HG02852 (cell line): Measurements from ENCODE around the gene REN.

Experiments
- ATAC-seq: cut with Tn5 transposase; IDR thresholded peaks from one replicate; pipeline ENCODE4 v1.9.1; 2021; ENCODE audit warnings: mild to moderate bottlenecking, moderate library complexity; ENCODE audit not compliant: unreplicated experiment

Gene REN

DNA sequence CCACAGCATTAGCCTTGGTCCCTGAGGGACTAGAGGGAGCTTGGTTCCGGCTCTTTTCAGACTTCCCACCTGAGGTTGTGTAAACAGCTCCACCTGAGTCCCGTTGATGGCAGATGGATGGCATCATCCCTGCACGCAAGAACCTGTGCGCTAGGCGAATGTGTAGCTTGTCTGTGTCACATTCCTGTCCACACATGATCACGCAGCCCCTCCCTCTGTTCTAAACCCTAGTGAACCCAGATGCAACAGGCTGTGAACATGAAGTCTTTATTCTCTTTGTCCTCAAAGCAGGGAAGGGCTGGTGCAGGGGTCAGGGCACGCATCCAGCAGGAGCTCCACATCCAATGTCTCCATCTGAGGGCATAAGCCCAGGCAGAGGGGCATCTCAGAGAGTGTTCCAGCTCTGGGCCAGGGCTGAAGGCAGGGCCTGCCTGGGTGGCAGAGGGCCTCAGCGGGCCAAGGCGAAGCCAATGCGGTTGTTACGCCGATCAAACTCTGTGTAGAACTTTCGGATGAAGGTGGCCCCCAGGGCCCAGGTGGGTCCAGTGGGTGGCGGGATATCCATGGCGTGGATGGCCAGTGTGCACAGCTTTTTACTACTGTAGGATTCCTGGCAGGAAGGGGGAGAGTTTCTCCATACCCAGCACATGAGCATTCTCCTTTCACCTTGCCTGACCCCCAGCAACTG is 11.4 kb downstream of the REN start:
- no peak for ATAC-seq

DNA sequence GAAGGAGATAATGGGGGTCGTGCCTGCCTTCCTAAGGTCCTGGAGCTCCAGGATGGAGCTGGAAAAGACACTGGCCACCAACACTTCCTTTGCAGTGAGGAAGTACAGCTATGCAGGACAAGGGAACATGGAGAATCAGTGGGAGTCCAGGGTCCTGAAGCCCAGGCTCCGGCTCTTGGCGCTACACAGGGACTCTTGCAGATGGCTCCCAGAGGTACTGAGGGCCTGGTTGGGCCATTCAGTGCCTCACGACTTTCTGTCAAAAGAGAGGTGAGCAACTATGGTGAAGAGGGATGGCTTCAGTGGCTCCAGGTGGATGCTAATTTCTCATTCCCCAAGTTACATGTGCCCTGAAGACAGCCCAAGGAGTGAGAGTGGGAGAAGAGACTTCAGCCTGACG is 12.5 kb downstream of the REN start:
- no peak for ATAC-seq

DNA sequence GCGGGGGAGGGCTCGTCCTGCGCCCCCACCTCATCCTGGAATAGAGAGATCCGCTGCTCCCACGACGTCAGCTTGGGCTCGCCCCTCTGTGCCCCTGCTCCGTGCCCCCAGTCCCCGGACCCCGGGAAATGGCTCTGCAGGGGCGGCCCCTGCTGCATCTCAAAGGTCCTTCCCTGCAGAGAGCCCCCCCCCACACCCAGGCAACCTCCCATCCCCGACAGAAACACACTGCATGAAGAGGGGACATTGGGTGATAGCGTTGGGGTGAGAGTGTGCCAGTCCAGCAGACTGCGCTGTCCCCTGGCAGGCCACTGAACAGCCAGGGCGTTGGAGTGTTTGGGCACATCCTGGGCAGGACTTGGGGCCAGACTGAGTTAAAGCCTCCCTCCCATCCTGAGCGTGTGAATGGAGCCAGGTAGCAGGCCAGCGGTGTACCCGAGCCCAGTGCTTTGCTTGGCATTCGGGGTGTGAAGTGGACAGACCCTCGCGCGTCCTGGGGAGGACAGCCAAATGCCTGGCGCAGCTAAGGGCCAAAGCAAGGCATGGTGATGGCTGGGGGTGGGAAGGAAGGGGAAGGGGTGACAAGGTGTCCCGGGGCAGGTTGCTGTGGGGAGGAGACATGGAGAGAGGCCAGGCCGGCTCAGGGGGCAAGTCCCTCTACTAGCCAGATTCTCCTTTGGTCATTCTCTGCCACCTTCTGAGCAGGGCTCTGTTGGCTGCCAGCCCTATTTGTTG is 13.7 kb downstream of the REN start:
- ATAC-seq: no peak

DNA sequence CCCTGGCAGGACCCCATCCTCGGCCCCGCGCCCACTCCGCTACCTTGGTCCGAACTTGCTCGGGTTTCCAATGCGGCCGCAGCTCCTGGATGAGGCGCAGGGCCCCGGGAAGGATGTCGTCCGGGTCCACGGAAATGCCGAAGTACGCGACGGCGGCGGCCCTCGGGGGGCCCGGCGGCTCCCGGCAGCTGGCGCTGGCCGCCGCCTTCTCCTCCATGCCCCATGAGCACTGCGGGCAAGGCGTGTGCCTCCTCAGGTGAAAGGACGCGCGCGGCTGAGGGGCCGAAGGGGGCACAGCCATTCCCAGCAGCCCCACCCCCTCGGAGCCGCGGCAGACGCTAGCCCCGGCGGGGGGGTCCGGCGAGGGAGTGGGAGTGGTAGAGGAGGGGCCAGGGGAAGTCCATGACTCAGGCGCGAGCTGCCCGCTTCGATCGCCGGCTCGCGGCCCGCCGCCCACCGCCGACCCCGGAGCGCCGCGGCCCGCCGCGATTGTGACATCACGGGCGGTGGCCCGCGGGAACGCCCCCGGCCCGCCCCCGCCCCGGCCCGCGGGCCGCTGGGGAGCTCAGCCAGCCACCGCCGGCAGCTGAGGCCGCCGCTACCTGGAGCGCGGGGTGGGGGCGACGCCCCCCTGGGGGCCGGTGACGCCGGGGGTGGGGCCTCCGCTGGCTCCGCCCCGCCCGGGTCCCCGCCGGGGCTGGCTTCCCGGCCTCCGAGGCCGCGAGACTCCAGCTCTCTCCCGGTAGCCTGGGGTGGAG is 14.4 kb downstream of the REN start, which contains the start of gene ETNK2:
ETNK2 (minus strand) TSS at position 493 of the 758 bp plus-strand sequence; CDS start at position 301, 192 bp downstream.
- no peak for ATAC-seq

DNA sequence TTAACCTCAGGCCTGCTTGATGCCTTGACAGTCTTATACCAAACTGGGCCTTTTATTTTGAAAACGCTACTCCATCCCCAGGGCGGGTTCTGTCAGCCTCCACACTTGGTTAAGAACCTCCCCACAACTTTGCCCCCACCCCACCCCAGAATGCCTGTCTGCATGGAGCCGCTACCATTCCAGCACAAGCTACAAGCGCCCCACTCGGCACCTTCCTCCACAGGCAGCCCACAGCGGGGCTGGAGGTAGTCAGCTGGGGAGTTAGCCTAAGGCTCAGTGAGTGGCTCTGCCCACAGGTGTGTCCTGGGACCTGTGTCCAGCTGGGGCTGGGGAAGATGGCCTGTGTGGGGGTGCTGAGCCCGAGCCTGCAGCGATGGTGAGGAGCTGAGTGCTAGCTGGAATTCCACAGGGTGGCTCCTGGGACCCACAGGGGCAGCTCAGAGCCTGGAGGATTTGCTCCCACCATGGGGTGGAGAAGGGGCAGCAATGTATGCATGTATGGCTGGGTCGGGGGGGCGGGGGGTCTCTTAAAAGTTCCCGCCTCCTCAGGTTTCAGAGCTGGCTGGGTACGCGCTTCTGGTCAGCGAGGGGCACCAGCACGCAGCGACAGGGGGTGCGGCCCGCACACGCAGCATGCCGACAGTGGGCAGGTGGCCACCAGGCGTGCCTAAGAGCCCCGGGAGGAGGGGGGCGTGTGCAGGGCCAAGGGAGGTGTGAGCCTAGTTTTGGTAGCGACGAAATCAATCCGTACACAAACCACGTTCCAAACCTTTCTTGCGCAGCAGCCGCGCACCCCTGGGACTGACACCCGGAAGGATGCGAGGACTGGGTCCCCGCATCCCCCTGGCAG is 15.2 kb downstream of the REN start:
- no peak for ATAC-seq

DNA sequence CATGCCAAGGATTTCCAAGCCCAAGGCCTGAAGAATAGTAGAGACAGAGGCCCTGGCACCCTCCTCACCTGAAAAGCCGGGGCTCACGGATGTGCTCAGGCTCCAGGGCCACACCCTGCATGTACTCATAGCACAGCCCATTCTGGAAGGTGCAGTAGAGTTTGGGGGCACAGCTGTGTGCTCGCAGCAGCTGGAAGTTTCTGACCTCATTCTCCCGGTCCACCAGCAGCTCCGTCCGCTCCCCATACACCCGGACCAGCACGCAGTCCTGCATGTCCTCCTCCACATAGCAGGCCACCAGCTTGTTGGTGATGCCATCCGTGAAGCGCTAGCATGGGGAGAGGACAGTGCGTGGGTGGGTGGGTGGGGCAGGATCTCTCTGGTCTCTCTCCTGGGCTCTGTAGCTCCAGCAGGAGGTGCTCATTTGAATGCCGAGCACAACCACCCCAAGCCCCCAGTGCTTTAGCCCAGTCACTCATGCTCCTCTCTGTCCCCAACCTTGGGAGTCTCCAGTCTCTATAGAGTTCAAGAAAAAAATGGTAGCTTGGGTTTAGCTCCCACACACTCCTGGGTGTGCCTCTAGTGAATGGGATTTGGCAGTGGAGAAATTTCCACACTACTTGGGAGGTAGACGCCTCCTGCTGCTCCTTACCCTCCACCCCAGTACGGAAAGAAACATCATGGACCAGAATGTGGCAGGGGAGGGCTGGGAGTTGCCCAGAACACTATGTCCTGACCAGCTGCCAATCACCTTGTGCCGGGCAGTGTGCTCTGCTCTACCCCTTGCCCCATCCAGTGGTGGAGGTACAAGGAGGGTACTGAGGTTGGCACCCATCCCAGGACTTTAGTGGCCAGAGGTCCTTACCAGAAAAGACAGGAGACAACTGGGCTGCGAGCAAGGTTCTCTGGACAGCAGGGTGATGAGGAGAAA is 16.2 kb downstream of the REN start:
- no peak for ATAC-seq

DNA sequence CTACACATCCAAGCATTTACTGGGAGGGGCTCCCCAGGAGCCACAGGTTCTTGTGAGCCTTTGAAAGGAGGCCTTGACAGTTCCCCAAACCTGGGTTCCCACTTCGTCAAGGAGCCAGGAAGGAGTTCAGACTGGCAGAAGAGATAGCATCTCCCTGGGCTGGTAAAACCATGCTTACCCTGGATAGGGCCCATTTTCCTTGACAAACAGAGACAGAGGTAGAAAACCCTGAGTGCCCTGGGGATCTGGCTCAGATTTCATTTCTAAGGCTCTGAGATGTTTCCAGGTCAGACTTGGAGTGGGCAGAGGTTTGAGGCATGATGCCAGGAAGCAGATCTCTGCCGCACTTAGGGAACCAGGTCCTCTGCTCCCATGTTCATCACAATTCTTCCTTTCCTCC is 17.0 kb downstream of the REN start:
- ATAC-seq: no peak

DNA sequence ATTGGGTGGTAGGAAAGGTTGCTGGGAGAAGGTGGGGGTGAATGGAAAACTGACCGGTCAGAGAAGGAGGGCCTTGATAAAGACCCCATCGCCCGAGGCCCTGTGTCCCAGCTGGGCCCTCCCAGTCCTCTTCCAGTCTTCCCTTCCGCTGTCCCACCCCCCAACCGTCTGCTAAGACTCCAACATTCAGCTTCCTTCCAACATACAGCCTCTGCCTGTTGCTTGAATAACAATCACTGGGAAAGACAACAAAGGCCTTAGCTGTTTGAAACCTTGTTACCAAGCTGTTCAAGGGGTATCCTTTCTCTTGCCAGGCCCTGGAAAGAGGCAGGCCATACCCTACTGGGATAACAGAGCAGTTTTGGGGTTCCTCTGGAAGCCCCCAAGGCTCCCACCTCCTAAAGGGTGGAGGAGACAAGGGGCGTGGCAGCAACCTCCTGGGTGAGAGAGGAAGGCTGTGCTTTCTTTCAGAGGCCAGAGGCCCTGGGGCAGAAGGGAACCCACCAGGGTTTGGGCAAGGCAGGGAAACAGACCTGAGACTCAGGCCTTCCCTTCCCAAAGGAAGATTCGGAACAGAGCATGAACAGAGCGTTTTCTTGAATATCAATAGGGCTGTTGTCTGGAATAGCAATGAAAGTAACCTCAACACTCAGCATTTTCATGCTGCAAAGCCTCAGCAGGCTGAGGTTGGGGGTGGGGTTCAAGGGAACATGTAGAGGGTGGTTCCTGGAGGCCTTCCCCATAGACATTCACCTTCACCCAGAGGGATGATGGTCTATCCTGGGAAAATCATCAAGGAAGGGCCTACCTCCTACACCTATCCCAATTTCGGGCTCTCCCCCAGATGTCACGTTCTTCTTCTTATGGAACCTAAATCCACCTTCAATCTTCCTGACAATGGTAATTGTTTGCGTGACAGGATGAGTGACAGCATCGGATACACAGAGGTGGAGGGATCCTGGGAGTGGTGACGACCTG is 18.4 kb downstream of the REN start:
- ATAC-seq: no peak

DNA sequence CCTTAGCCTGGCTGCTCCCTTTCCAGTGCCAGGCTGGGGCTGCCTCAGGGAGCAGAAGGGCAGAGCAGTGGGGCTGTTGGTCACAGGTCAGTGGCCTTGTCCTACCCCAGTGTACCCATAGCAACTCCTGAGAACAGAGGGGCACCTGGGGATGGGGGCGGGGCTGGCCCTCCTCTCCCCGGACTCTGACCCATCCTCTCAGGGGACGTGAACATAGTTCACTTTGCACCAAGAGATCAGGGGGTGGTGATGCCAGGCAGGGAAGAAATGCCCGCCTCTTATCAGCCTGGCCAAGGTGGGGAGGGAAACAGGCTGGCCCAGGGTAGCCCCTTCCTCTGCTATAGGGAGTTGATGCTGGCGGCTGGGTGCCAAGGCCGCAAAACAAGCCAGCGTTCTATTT is 19.2 kb downstream of the REN start:
- ATAC-seq: no peak

DNA sequence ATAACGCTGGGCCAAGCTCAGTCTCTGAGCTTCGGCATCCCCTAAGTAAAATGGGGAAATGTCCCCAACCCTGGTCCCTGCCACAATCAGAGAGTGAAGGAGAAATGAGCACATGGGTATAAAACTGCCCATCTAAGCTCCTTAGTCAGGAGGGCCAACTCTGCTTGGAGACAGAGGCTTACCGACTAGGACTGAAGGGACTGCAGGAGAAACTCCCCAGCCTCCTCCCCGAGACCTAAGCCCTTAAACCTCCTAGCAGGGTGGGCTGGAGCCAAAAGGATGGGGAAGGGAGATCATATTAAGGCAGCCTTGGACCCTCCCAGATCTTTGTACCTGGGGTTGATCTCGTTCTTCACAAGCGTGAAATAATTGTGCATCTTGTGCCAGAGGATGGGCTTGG is 19.8 kb downstream of the REN start:
- ATAC-seq: no peak

DNA sequence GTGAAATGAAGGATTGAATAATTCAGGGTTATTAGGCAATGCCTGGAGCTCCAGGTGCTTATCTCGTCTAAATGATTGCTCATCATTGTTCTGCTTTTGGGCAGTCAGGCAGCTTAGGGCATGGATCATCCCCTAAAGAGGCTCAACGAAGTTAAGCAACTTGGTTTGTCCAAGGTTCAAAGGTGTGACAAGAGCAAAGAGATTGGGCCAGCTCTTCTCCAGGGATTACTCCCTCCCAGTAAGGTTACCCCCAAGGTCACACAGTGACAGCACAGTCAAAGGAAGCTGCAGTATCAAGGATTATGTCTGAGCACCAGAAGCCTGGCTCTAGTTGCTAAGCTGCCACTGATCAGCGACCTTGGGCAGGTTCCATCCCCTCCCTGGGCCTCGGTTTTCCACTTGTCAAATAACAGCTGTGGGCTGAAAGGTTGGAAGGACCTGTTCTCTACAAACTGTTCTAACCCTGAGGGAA is 21.1 kb downstream of the REN start:
- no peak for ATAC-seq

DNA sequence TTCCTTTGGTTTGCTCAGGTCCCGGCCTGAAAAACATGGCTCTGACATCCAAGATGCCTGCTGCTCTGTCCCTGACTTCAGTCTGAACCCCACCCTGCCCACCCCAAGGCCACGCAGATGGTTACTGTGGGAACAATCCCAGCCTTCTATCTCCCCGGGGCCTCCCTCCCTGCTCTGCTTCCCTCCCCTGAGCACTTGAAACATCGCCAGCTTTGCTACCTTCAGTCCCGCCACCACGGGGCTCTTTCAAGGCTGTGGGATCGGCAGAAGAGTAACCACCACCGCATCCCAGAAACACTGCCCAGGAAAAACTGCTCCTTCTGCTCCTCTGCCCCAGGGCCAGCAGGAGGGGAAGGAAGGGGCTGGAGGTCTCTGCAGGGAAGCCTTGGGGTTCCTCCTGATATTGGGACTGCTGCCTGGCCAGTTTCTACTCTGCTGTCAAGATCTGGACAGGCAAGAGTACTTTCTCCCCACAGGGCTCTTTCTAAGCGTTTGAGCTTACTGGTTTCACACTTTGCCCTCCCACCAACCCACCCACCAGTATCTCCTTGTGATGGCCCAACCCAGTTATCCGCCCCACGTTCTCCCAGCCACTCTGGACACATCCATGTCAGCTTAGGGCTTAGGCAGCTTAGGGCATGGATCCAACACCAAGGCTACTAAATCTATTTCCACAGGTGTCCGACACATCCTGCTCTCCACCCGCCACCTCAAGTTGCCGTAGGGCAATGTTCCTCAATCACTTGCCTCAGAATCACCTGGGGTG is 22.7 kb downstream of the REN start:
- no peak for ATAC-seq

DNA sequence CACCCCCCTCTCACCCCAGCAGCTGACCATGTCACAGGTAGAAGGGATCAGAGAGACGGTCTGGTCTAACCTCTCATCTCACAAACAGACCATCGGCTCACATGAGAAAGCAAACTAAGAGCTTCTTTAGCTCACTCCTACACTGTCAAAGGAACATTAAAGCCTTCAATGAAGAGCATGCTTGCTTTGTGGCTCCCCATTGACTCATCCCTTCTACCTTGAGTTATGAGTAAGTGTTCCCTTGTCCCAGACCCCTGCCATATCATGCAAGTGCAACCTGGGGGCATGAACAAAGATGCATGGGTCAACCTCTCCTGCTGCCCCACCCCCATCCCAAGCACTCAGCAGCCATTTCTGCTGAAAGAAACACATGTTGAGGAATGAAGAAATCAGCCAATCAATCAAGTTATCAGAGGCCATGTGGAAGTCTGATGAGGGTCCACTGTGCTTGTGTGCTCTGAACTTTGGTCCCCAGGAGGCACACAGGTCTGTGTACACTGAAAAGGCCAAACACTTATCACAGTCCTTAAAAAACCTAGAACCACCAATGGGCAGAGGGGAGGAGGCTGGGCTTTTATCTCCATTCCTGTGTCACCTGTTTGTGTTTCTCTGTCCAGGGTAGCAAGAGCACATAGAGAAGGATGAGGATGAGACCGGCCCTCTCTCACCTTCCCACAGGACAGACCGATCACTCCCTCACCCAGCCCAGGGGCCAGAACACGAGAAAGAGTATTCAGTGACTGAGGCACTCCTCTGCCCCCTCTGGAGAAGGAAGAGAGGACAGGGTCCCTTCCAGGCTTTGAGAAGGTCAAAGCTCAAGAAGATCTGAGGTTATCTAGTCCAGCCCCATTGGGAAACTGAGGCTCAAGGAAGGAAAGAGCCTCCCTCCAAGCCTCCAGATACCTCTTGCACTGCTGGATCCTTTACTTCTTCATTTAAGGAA is 23.8 kb downstream of the REN start:
- no peak for ATAC-seq

DNA sequence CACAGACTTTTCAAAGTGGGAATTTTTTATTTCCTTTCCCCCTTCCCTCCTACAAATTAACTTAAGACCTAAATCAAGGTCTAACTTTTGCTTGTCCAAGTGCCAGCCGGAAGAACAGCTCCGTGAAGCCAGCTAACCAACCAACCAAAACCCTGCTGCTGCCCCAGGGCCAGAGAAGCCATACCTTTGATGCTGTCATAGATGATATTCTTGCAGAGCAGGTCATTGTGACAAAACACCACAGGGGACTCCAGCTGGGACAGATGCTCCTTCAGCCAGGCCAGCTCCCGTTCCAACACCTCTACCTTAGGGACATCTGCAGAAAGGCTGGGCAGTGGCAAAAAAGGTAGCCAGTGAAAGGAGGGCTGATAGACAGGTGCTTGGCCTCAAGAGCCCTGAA is 25.0 kb downstream of the REN start:
- ATAC-seq: no peak

DNA sequence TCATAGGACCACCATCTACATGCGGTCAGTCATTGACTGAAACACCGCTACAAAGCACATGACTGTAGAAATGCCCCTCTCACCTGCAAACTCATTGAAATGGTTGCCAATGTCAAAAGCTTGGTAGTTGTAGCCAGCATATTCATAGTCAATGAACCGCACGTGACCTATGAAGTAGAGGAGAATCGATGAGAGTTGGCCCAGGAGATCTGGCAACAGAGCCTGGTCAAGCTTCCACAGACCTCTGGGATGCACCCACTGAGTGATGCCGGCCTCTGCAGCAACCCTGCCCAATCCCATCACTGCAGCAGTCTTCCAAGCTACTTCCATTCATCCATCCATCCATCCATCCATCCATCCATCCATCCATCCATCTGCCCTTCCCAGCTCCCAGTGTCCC is 26.2 kb downstream of the REN start:
- no peak for ATAC-seq

DNA sequence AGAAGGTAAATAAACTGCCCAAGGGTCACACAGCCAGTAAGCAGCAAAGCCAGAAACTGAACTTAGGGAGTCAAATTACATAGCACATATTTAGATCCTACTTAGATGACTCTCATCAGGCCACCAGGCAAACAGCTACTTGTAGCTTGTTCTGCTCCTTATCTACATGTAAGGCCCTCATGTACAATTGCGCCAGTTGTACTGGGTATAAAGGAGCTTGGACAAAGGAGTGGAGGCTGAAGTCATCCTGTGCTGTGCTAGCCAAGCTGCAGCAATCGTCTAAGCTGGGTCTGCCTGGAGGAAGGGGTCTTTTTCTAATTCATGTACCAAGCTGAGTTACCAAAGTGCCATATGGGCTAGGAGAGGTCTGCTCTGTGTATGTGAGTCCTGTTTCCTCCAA is 27.0 kb downstream of the REN start:
- no peak for ATAC-seq

DNA sequence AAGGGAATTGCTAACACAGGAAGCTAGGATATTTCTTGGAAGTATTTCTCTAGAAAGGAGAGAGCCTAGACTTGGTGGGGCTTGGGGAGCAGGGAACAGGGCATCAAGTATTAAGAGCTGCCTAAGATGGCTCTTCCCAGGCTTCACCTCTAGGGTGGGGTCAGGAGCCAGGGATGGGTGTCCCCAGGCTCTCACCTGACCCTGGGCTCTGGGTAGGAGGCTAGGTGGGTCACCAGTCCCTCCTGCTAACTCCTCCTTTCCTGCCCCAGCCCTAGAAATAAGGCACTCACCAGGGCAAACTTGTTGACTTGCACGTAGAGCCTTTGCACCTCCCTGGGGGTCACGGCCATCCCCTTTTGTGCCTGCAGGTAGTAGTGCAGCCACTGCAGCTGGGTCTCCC is 29.3 kb downstream of the REN start:
- ATAC-seq: no peak
